Activated naive CD4-positive, alpha-beta T cell treated with anti-CD3 and anti-CD28 coated beads for 36 hours (primary cell): ENCODE measurements around the gene OSBPL3. TPM values are rescaled to one million over a fixed set of nuclear protein-coding genes. Genes with fewer than 3 reads are reported as not detected.

Experiments
- CTCF ChIA-PET: fragments of 350-600 bp; sonication (Branson Sonifier 250); formaldehyde crosslinking; loops from one replicate; lab custom pipeline; 2021; ENCODE audit warnings: antibody characterized with exemption; lab: Charles Lee
- DNase-seq: peaks from one replicate; pipeline ENCODE4 v3.0.0-alpha.2; 2020
- H3K27ac Mint-ChIP-seq: one replicate; pipeline ENCODE4 v1.8.0; 2021; ENCODE audit warnings: mild to moderate bottlenecking, mixed read lengths
- H3K27me3 Mint-ChIP-seq: one replicate; pipeline ENCODE4 v1.8.0; 2021; ENCODE audit warnings: low read depth, mixed read lengths
- H3K36me3 Mint-ChIP-seq: one replicate; pipeline ENCODE4 v1.8.0; 2021; ENCODE audit warnings: low read depth, mixed read lengths
- H3K4me1 Mint-ChIP-seq: one replicate; pipeline ENCODE4 v1.8.0; 2021; ENCODE audit warnings: low read depth, mixed read lengths
- H3K4me3 Mint-ChIP-seq: one replicate; pipeline ENCODE4 v1.8.0; 2021; ENCODE audit warnings: mild to moderate bottlenecking, moderate library complexity, mixed read lengths
- H3K9me3 Mint-ChIP-seq: one replicate; pipeline ENCODE4 v1.8.0; 2021; ENCODE audit warnings: mixed read lengths
- intact Hi-C: fragments of 100-400 bp; cut with micrococcal nuclease; formaldehyde crosslinking; loops from one replicate; pipeline ENCODE4 v1.15.1; 2023
- total RNA-seq, 2 experiments: library from RNA; stranded (reverse); gene quantifications; one replicate each; pipeline ENCODE4 v1.2.3, GENCODE V29; 2021

Gene OSBPL3
- total RNA-seq, 2 experiments from 2014 or later = 25.1 to 27.9 TPM

GRCh38 chr7:24843821-24844434, 136.1 kb downstream of the OSBPL3 start:
- Mint-ChIP-seq H3K9me3 (no peaks in the 10 kb centered on the region), H3K4me3 (no peak overlapping the region), H3K4me1 (peaks cover 5% of the 10 kb centered on the region), H3K27me3 (no peaks in the 10 kb centered on the region), H3K27ac (no peak overlapping the region), H3K36me3 (peaks cover 22% of the 10 kb centered on the region)
- intact Hi-C loops = no loop called here
- DNase-seq = no peak
- CTCF ChIA-PET = interaction anchor here (1.0 kb wide), 1 partner anchor 23 kb away, joined by 4 read pairs; no protein-coding TSS in a partner anchor

GRCh38 chr7:24842449-24843241, 137.3 kb downstream of the OSBPL3 start:
- CTCF ChIA-PET = interaction anchor here (0.6 to 0.8 kb wide), 3 partner anchors 9 to 256 kb away, joined by 3 to 5 read pairs (median 3); no protein-coding TSS in a partner anchor
- Mint-ChIP-seq H3K36me3 (peaks cover 22% of the 10 kb centered on the region), H3K9me3 (no peaks in the 10 kb centered on the region), H3K4me1 (peaks cover 6% of the 10 kb centered on the region), H3K4me3 (no peak overlapping the region), H3K27ac (no peak overlapping the region), H3K27me3 (no peaks in the 10 kb centered on the region)
- no peak for DNase-seq
- intact Hi-C loops = no loop called here

- Mint-ChIP-seq H3K27ac (no peak overlapping the region), H3K4me3 (no peak overlapping the region), H3K36me3 (peaks cover 22% of the 10 kb centered on the region), H3K9me3 (no peaks in the 10 kb centered on the region), H3K4me1 (peaks cover 12% of the 10 kb centered on the region), H3K27me3 (no peaks in the 10 kb centered on the region)
- CTCF ChIA-PET = interaction anchor here (0.6 to 0.8 kb wide), 3 partner anchors 10 to 256 kb away, joined by 3 to 5 read pairs (median 3); no protein-coding TSS in a partner anchor
- no peak for DNase-seq
- intact Hi-C loops = no loop called here
Observed at GRCh38 chr7:24842029-24842428, 137.9 kb downstream of the OSBPL3 start.

GRCh38 chr7:24840563-24840962, 139.4 kb downstream of the OSBPL3 start:
- CTCF ChIA-PET = interaction anchor here (0.6 to 1.4 kb wide), 2 partner anchors 14 to 20 kb away, joined by 3 to 5 read pairs; no protein-coding TSS in a partner anchor
- no peak overlapping the region for H3K4me3 Mint-ChIP-seq
- H3K4me1 Mint-ChIP-seq = peaks cover 18% of the 10 kb centered on the region
- intact Hi-C loops = no loop called here
- H3K27me3 Mint-ChIP-seq = no peaks in the 10 kb centered on the region
- no peak for DNase-seq
- no peaks in the 10 kb centered on the region for H3K9me3 Mint-ChIP-seq
- H3K27ac Mint-ChIP-seq = no peak overlapping the region
- peaks cover 24% of the 10 kb centered on the region for H3K36me3 Mint-ChIP-seq

GRCh38 chr7:24836084-24836483, 143.9 kb downstream of the OSBPL3 start:
- CTCF ChIA-PET = interaction anchor here (0.8 kb wide), 1 partner anchor 15 kb away, joined by 4 read pairs; no protein-coding TSS in a partner anchor
- Mint-ChIP-seq H3K36me3 (peaks cover 39% of the 10 kb centered on the region), H3K4me1 (peaks cover 26% of the 10 kb centered on the region), H3K27me3 (no peaks in the 10 kb centered on the region), H3K4me3 (no peak overlapping the region), H3K9me3 (no peaks in the 10 kb centered on the region), H3K27ac (no peak overlapping the region)
- DNase-seq = no peak
- intact Hi-C loops = no loop called here

- Mint-ChIP-seq H3K27me3 (no peaks in the 10 kb centered on the region), H3K4me3 (no peak overlapping the region), H3K4me1 (peaks cover 26% of the 10 kb centered on the region), H3K27ac (no peak overlapping the region), H3K36me3 (peaks cover 40% of the 10 kb centered on the region), H3K9me3 (no peaks in the 10 kb centered on the region)
- intact Hi-C loops = no loop called here
- CTCF ChIA-PET = interaction anchor here (0.8 kb wide), 1 partner anchor 15 kb away, joined by 4 read pairs; no protein-coding TSS in a partner anchor
- no peak for DNase-seq
Observed at GRCh38 chr7:24835643-24836042, 144.3 kb downstream of the OSBPL3 start.

- CTCF ChIA-PET = interaction anchor here (0.6 to 1.1 kb wide), 4 partner anchors 14 to 201 kb away, joined by 3 to 7 read pairs (median 6); no protein-coding TSS in a partner anchor
- intact Hi-C loops = no loop called here
- Mint-ChIP-seq H3K36me3 (peaks cover 38% of the 10 kb centered on the region), H3K27ac (no peak overlapping the region), H3K9me3 (no peaks in the 10 kb centered on the region), H3K4me3 (no peak overlapping the region), H3K4me1 (peaks cover 26% of the 10 kb centered on the region), H3K27me3 (no peaks in the 10 kb centered on the region)
- DNase-seq = no peak
Observed at GRCh38 chr7:24834128-24834798, 145.7 kb downstream of the OSBPL3 start.

GRCh38 chr7:24833549-24833948, 146.4 kb downstream of the OSBPL3 start:
- H3K27ac Mint-ChIP-seq = no peak overlapping the region
- H3K9me3 Mint-ChIP-seq = no peaks in the 10 kb centered on the region
- peaks cover 36% of the 10 kb centered on the region for H3K36me3 Mint-ChIP-seq
- no peak overlapping the region for H3K4me3 Mint-ChIP-seq
- no peaks in the 10 kb centered on the region for H3K27me3 Mint-ChIP-seq
- no peak for DNase-seq
- CTCF ChIA-PET = interaction anchor here (0.6 kb wide), 2 partner anchors 151 to 201 kb away, joined by 3 to 7 read pairs; no protein-coding TSS in a partner anchor
- intact Hi-C loops = no loop called here
- H3K4me1 Mint-ChIP-seq = peaks cover 28% of the 10 kb centered on the region

- H3K27ac Mint-ChIP-seq = no peak overlapping the region
- peaks cover 37% of the 10 kb centered on the region for H3K4me1 Mint-ChIP-seq
- H3K27me3 Mint-ChIP-seq = no peaks in the 10 kb centered on the region
- H3K4me3 Mint-ChIP-seq = no peak overlapping the region
- intact Hi-C loops = no loop called here
- peaks cover 41% of the 10 kb centered on the region for H3K36me3 Mint-ChIP-seq
- no peak for DNase-seq
- CTCF ChIA-PET = interaction anchor here (0.8 to 1.0 kb wide), 2 partner anchors 55 to 151 kb away, joined by 3 read pairs; no protein-coding TSS in a partner anchor
- H3K9me3 Mint-ChIP-seq = no peaks in the 10 kb centered on the region
Observed at GRCh38 chr7:24831240-24831639, 148.7 kb downstream of the OSBPL3 start.

GRCh38 chr7:24830440-24831050, 149.4 kb downstream of the OSBPL3 start:
- CTCF ChIA-PET = interaction anchor here (0.8 kb wide), 1 partner anchor 56 kb away, joined by 3 read pairs; no protein-coding TSS in a partner anchor
- Mint-ChIP-seq H3K27me3 (no peaks in the 10 kb centered on the region), H3K9me3 (no peaks in the 10 kb centered on the region), H3K4me3 (no peak overlapping the region), H3K36me3 (peaks cover 45% of the 10 kb centered on the region), H3K27ac (no peak overlapping the region), H3K4me1 (peaks cover 39% of the 10 kb centered on the region)
- no peak for DNase-seq
- intact Hi-C loops = no loop called here

- H3K4me1 Mint-ChIP-seq = peaks cover 38% of the 10 kb centered on the region
- H3K4me3 Mint-ChIP-seq = no peak overlapping the region
- peaks cover 48% of the 10 kb centered on the region for H3K36me3 Mint-ChIP-seq
- H3K9me3 Mint-ChIP-seq = no peaks in the 10 kb centered on the region
- CTCF ChIA-PET = interaction anchor here (1.4 kb wide), 1 partner anchor 9 kb away, joined by 5 read pairs; no protein-coding TSS in a partner anchor
- H3K27ac Mint-ChIP-seq = no peak overlapping the region
- peak; percentile 10 for DNase-seq
- intact Hi-C loops = loop anchor here (1.0 kb wide), 1 partner anchor 8 kb away; no protein-coding TSS in a partner anchor
- H3K27me3 Mint-ChIP-seq = no peaks in the 10 kb centered on the region
Observed at GRCh38 chr7:24829787-24830186, 150.2 kb downstream of the OSBPL3 start.
